Measurements from ENCODE around the gene NIBAN1.

DNA sequence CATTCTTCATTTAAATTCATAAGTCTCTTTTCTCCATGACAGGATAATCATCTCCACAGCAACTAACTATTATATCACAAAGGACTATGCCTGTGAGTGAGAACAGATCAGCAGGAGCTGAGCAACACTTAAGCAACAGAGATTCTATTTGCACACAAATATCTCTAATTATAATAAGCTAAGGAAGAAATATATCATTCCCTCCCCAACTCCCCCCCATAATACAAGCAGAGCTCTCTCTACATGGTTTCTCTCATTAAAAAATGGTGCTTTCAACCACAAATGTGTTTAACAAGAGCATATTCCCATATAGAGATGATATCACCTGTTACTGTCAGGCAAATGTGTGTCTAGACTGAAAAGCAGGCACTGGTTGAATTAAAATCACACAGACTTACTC is 34.5 kb upstream of the NIBAN1 start:
- TF ChIP-seq, protein P1, sequence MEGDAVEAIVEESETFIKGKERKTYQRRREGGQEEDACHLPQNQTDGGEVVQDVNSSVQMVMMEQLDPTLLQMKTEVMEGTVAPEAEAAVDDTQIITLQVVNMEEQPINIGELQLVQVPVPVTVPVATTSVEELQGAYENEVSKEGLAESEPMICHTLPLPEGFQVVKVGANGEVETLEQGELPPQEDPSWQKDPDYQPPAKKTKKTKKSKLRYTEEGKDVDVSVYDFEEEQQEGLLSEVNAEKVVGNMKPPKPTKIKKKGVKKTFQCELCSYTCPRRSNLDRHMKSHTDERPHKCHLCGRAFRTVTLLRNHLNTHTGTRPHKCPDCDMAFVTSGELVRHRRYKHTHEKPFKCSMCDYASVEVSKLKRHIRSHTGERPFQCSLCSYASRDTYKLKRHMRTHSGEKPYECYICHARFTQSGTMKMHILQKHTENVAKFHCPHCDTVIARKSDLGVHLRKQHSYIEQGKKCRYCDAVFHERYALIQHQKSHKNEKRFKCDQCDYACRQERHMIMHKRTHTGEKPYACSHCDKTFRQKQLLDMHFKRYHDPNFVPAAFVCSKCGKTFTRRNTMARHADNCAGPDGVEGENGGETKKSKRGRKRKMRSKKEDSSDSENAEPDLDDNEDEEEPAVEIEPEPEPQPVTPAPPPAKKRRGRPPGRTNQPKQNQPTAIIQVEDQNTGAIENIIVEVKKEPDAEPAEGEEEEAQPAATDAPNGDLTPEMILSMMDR (IDR thresholded peaks at IDR 0.05), result no peak
- no peak for TF ChIP-seq POLR2A (IDR thresholded peaks at IDR 0.05)

Data from esophagus squamous epithelium (tissue), 4 donors.